Measurements from ENCODE around the gene TSEN15. TPM values are rescaled to one million over a fixed set of nuclear protein-coding genes. Genes with fewer than 3 reads are reported as not detected.

Gene TSEN15
- total RNA-seq (2014; rRNA removed; shearing (Covaris generic)), result 45.8 and 54.3 TPM in 2 replicates

DNA sequence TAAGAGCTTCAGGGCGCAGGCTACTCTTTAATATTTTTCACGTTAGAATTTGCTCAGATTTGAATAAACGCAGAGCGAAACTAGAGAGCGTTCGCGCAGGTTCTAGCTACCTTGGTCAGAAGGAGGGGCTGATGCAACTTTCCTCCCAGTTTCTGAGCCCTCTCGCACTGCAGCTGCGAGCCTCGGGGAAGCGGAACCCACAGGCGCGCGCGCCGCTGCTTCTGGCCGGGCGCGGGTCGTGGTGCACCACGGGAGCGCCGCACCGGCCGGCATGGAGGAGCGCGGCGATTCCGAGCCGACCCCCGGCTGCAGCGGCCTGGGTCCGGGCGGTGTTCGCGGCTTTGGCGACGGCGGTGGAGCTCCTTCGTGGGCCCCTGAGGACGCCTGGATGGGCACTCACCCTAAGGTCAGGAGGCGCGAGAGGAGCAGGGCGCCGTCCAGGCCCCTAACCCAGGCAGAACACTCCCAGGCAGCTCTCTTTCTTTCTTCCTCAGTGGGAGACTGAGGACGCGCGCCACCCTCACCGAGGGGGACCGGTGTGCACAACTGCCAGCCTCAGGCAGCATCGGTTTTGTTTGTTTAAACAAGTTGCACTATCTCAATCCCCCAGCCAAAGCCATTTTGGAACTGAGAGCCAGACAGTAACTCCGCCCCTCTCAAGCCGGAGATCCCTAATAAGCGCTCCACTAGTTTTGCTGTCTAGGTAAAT lies at the start of gene TSEN15:
Gene TSEN15, plus strand, starts transcription at position 246 of the 709 bp plus-strand sequence. Its CDS starts 26 bp downstream, at position 272.
- peak; percentile 75 for DNase-seq (ENCODE audit: low read depth)

DNA sequence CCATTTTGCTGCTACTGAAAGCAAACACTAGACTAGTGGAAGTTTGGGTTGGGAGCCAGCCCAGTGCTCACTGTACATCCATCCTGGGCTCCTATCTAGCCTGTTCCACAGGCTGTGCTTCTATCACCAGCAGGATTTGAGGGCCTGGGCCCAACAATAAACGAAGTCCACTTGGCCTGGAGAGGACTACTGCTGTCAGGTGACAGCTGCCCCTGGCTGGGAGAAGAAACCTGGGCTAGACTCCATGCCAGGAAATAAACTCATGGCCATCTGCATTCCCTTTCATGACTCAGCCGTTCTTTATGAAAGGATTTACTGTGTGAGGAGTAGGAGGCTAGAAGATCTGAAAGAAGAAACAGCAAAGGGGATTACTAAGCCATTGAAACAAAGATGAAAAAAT lies 49.5 kb upstream of the TSEN15 start:
- DNase-seq (ENCODE audit: low read depth), result peak; percentile 87

DNA sequence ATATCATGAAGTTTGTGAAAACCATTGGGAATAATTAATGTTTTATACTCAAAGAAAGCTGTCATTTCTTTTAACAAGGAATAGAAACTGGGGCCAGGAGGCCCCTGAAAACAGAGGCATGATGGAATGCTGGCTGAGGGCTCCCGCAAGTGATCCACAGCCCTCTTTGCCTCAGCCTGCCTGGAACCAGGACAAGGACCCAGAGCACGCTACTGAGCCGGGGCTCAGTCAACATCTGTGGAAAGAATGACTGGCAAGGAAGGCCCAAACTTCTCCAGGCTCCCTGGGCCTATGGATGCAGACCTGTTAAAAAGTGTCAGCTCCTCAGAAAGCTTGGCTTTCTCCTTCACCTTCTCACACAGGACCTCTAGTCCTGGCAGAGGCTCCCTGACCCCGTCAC lies 46.6 kb upstream of the TSEN15 start:
- no peak for DNase-seq (ENCODE audit: low read depth)

DNA sequence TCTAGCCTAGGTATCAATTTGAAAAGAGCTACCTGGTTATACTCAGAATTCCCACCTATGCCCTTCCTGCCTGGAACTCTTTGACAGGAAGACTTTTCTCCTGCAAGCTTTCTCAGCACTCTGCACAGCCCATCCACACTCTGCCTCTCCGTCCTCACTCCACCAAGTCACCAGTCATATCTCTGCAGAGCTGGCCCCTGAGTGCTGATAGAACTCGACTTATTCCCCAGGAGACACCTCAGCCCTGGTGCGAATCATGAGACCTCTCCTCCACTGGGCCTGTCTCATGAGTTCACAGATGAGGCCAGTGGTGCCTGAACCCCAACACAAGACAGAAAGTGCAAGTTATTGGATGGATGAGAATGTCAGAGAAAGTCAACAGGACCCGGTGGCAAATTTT lies 46.0 kb upstream of the TSEN15 start:
- DNase-seq (ENCODE audit: low read depth), result no peak

DNA sequence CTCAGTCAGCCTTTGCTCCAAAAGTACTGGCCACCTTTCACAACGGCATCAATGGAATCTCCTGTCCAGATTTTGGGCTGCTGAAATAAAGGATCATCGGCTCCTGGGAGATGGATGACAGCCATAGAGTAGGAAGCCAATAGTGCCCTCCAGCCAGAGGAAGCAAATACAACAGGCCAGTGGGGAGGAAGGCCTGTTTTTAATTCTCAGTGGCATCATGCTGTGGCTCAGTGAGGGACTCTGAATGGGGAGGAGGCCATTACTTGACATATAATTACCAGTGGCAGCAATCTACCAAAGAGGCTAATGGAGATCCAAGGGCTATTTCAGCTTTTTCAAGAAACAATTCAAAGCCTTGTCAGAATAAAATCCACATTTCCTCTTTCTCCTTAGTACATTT lies 40.7 kb upstream of the TSEN15 start:
- no peak for DNase-seq (ENCODE audit: low read depth)

DNA sequence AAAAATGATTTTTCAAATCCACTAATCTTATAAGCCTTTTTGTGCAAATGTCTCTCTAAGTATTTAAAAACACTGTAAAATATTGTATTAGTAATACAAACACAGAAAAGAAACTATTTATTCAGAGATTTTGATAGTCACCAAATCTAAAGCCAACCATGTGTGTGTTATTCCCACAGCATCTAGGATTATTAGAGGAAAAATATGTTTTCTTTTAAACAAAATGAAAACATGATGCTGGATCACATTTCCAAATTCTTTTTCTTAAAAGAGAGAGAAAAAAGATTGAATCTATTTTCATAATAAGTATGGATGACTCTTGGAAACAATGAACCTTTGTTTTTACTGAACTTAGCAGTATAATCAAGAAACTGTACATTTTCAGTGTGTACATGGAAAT lies 39.3 kb upstream of the TSEN15 start:
- DNase-seq (ENCODE audit: low read depth), result no peak

DNA sequence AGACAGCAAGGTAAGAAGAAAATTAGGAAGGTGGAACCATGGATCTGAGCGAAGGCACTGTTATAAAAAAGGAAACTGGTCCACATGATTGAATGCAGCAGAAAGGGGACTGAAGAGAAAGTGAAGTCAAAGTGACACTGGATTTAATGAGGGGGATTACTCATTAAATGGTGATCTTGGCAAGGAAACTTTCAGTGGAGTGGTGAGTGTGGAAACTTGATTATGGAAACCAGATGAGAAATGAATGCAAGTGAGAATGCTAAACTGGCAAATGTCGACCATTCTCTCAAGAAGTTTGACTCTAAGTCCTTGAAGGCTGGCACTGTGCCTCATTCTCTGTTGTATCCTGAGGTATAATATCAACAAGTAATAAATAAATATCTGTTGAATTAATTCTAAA lies 37.3 kb upstream of the TSEN15 start:
- DNase-seq (ENCODE audit: low read depth), result no peak

DNA sequence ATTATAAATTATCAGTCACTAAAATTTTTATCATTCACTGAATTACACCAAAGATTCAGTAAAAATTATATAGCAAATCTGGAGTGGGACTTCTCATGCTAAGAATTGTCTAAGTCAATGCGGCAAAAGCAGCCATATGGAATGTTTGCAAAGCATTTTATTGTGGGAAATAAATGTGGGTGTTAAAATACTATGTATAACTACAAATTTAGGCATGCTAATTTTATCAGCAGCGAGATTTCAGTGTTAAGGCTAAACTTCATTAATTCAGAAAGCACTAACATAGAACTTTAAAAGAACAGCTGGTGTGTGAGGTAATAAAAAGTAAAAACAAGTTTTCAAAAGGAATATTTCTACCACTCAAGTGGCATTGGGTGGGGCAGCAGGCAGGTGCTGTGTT lies 35.4 kb upstream of the TSEN15 start:
- no peak for DNase-seq (ENCODE audit: low read depth)

DNA sequence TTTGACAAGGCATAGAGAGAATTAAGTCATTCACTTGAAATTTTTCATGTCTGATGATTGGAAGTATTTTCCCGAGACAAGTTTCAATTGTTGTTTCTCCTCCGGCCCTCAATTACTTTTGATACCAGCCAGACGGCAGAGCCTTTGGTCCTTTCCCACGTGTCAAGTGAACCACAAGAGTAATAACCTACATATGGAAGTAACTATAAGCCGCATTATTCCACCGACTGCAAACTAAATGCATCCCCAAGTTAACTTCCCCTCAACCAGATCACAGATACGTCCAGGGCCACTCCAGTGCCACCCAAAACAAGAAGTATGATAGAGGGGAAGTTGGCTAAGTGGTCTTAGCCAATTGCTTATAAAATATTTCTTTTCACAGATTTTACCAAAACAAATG lies 34.2 kb upstream of the TSEN15 start:
- DNase-seq (ENCODE audit: low read depth), result no peak

DNA sequence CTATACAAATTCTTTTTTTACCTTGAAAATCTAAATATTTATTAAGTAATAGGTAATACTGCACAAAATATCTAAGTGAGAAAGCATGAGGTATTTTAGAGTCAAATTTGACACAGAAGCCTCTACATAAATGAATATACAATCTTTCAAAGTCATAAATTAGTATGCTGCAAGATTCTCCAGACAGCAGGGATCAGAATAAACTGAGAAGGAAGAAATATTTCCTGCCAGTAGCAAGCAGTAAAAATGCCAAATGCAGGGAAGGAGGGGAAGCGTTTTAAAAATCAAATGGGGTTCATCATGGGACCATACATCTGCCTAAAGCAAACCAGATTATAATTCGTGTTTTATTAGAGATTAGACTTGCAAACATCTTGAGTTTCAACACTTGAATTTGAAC lies 32.9 kb upstream of the TSEN15 start:
- DNase-seq (ENCODE audit: low read depth), result no peak

DNA sequence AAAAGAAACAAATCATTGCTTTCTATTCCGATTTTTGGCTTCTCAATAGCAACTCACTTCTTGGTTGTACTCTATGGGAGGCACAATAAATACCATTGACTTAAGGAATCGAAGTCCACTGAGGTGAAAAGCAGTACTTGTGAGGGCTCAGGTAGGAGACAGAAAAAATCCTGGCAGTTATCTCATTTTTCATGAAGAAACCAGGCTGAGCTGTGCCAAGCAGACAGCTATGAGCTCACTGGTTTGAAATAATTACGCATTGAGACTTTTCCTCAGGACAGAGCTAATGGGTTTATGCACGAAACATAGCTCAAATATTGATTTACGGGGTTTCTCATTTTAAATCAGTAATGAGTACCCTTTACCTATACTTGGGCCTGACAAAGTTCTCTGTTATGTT lies 32.5 kb upstream of the TSEN15 start:
- DNase-seq (ENCODE audit: low read depth), result no peak

DNA sequence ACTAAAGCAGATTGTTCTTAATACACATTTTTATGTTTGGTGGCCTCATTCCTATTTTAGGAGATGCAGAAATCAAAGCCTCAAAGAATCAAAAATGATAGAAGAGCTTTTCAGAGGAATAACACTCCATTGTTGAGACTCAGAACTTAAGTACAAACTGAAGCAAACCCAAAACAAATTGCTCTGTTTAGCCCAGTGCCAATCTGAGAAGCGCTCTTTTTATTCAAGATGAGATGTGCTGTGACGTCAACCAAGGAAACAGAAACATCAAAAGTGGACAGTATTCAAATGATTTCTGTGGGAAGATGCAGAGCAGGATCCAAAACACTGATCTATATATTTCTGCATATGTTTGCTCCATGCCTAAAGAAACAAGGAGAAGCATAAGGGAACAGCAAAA lies 32.0 kb upstream of the TSEN15 start:
- no peak for DNase-seq (ENCODE audit: low read depth)

DNA sequence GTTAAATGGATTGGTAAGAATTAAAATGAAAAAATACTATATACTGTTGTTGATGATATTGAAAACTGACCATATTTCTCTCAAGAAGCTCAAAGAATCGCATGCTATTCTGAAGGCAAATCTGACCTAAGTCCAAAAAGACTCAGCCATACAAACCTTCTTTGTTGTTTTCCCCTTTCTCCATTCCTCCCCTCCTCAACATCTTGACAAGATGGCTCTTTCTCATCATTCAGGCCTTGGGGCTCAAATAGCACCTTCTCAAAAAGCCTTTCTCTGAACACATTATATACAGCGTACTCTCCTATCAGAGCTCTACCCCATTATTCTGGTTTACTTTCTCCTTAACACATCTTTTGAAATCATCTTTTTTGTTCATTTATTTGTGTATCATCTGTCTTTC lies 31.2 kb upstream of the TSEN15 start:
- DNase-seq (ENCODE audit: low read depth), result no peak

DNA sequence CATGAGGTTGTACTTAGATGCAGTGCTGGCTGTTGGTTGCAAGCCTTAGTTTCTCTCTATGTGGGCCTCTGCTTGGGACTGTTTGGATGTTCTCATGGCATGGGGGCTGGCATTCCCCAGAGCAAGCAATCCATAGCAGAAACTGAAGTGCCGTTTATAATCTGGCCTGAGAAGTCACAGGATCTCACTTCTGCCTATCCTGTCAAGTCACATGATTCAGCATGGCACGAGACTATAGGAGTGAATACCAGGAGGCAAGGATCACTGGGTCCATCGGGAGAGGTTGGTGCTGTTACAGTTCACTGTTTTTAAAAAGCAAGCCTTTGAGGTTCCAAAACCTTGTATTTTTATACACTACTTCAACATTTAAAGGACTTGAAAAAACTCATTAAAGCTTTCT lies 30.7 kb upstream of the TSEN15 start:
- DNase-seq (ENCODE audit: low read depth), result no peak

DNA sequence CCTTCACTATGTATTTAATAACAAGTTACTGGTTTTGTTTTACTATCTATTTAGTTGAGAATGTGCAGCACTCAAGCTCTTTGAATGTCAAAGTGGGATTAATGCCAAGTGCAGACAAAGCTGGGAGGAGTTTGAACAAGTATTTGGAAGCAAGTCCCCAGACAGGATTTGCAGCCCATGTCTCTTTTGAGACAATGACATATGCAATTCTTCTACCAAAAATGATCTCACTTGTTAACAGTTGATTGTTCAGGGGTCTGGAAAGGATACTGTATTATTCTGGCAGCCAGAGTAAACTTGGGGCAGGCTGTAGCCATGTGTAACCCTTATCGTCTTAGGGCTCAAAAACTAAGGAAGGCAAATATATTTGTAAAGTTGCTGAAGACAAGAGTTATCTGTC lies 29.8 kb upstream of the TSEN15 start:
- no peak for DNase-seq (ENCODE audit: low read depth)

DNA sequence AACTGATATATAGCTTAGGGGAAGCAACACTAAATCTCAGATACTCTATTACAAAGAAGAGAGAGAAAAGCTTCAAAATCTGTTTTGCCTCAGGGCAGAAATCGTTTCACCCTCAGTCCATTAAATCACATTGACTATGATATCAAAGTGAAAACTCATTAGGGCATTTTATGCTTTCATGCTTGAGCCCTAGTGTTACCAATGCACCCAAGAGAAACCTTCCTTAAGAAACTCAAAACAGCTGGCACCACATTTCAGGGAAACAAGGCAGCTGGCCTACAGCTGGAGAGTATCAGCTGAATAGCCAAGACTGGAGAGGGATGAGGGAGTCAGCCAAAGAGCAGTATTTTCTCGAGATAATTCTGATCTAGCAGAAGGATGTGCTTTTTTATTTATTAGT lies 28.9 kb upstream of the TSEN15 start:
- DNase-seq (ENCODE audit: low read depth), result peak; percentile 51

DNA sequence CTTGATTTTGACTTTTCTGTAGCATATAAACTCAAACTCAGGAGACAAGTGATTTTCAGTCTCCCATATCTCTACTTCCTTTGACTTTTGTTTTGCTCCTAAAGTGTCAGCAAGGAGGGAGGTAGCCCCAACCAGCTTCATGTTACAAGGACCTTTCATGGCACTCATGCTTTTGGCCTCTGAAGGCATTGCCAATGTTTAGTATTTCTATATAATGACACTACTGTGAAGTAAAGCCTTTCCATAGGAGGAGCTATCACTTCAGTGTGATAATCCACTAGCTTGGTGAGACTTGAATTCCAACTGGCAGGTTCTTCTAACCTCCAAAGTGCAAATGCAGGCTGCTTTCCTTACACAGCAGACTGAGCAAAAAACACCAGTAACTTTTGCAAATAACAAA lies 28.4 kb upstream of the TSEN15 start:
- DNase-seq (ENCODE audit: low read depth), result no peak

DNA sequence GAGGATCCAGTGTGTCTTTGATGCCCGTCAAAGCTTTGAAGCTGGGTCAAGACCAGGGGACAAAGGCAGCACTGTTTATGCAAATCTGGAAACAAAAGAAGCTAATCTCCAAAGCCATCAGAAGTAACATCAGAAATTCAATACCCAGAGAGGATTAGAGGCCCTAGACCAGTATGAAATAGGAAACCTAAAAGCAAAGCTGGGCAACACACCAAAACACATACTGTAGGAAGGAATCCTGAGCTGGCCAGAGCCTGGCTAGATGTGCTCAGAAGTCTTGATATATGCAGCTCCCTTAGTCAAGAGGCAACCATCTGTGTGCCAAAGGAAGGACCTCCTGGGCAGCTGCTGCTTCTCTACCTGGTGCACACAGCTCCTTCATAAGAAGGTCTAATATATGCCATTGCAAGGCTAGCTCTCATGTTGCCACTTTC lies 26.3 kb upstream of the TSEN15 start:
- DNase-seq (ENCODE audit: low read depth), result peak; percentile 69

DNA sequence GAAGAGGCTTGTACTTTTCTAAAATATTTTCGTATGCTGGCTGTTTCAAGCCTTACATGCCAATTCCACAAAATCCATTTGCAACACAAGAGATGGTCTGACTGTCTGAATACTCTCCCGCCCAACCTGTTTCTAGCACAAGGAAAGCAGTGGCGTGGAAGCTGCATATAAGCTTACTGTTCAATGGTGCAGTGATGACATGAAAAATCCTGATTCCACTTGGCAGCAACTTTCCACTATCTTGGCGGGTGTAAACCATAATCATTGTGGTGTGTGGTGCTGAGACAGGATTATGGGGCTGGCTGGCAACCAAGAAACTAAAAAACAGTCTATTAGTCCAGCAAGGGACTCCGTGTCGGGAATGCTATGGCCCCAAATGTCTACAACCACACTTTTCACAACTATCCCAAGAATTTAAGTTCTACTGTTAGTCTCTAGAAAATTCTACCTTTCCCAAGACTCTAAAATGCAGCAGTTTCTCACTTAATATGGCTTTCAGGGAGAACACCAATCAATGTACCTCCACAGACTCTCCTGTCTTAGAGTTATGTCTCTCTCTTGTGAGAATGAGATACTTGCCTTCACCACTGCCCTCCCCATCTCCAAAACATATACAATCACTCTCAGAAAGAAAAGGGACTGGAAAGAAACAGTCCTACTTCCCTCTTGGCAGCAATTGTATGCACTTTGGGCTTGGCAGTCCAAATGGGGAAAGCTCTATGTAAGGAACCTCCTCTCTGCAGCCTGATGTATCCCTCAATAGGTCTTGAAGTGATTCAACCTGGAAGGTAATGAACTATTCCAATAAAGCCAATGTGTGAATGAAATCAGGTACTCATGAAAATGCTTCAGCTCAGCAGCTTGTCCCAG lies 23.5 kb upstream of the TSEN15 start:
- no peak for DNase-seq (ENCODE audit: low read depth)

DNA sequence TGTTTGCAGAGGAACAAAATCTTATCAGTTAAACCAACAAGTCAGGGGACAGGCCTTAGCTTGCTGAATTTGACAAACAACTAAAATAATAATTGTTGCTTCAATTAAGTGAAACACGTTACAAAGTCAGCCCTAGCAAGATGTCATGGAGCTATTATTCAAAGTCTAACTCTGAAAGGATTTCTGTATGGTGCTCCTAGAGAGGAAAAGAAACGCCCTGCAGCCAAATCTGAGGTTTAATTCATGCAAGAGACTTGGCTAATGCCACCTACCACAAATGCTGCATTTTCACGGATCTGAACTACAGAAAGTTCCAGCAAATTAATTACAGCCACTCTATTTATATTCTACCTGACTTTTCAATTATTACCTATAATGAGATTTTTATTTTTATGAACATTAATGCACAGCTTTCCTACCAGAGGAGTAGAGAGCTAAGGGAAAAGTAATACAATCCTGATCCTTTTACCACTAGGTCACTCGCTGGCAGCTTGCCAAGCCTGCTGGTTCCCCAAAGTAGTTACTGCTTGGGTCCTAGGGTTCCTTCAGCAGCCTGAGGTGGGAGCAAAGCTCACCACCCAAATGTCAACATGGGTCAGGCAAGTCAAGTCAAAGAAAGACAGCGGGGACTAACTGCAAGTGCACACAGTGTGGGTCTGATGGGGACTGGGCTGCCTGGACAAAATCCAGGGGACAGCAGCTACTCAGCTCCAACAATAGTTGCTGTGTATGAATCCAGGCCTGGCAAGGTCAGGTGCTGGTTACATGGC lies 22.5 kb upstream of the TSEN15 start:
- DNase-seq (ENCODE audit: low read depth), result peak; percentile 56

DNA sequence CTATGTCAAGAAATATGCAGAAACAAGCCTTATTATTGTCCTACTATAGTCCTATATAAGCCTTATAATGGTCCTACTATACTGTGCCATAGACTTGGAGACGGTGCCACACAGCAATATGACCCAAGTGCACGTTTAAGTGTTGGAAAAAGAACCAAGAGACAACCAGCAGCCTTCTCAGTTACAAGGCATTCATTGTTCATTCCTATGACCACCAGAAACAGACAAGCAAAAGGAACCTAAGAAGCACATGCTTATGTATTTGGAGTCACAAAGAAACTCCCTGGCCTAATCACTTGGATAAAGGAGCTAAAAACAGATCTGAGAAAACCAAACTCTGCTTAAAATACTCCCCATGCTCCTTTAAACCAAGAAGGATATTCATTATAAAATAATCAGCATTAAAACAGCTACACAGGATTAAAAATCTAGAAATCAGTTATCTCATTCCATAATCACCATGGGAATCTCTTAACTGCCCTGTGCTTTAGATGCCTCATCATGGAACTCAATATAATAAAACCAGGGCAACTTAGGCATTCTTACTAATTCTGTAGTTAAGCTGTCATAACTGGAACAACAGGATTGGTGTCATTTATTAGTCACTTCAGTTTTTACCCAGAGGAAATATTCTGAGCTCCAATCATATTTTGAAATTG lies 21.0 kb upstream of the TSEN15 start:
- peak; percentile 32 for DNase-seq (ENCODE audit: low read depth)

DNA sequence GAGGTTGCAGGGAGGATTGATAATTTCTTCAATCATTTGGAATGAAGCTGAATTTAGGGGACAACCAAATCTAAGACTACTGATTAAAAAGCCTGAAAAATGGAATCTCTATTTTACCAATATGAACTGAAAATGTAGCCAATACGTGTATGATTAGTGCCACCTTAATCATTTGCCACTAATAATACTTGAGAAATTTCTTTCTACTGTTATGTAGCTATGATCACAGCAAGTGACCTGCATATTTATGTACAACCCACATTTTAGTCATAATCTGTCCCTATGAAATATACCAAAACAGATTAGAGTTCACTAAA lies 20.5 kb upstream of the TSEN15 start:
- DNase-seq (ENCODE audit: low read depth), result no peak

Data from RPMI7951 (cell line).